Naive thymus-derived CD4-positive, alpha-beta T cell (primary cell): ENCODE results near the gene MTERF1. TPM values are rescaled to one million over a fixed set of nuclear protein-coding genes. Genes with fewer than 3 reads are reported as not detected.

ENCODE experiments used
- ATAC-seq: fragments of 150-1000 bp; cut with Tn5 transposase; 2 replicates; pipeline ENCODE4 v1.10.0; 2021; ENCODE audit warnings: mild to moderate bottlenecking, moderate library complexity
- CTCF ChIA-PET: fragments of 350-600 bp; sonication (Branson Sonifier 250); formaldehyde crosslinking; loops from one replicate; lab custom pipeline; 2021; ENCODE audit warnings: antibody characterized with exemption; lab: Charles Lee
- POLR2A ChIA-PET: fragments of 350-600 bp; sonication (Branson Sonifier 250); formaldehyde crosslinking; loops from one replicate; lab custom pipeline; 2021; ENCODE audit warnings: antibody characterized with exemption, inconsistent platforms; lab: Charles Lee
- DNase-seq, 9 donors: peaks; one replicate each; pipeline versions ENCODE4 v3.0.0 to v3.0.0-alpha.2; 2020 to 2022; ENCODE audit warnings: mixed read lengths in 1 of 9
- H3K27ac ChIP-seq: one replicate; pipeline ENCODE4 v1.7.0; 2013; ENCODE audit warnings: mild to moderate bottlenecking, low read depth, low read length, moderate library complexity
- H3K27me3 ChIP-seq, 2 donors: one replicate each; pipeline ENCODE4 v1.7.0; 2013; ENCODE audit warnings: low read length in 2 of 2, mild to moderate bottlenecking in 2 of 2, moderate library complexity in 2 of 2; ENCODE audit not compliant: control insufficient read depth in 2 of 2, insufficient read depth in 2 of 2
- H3K36me3 ChIP-seq, 3 experiments: 1 replicate in 2 of 3; 2 replicates in 1 of 3; pipeline ENCODE4 v1.7.0; 2013; ENCODE audit warnings: low read length in 3 of 3, mild to moderate bottlenecking in 3 of 3, moderate library complexity in 1 of 3; ENCODE audit not compliant: insufficient read depth in 3 of 3, control insufficient read depth in 2 of 3
- H3K4me1 ChIP-seq, 2 donors: one replicate each; pipeline ENCODE4 v1.7.0; 2013; ENCODE audit warnings: low read length in 2 of 2, mild to moderate bottlenecking in 2 of 2, moderate library complexity in 1 of 2; ENCODE audit not compliant: control insufficient read depth in 2 of 2, insufficient read depth in 2 of 2
- H3K4me3 ChIP-seq: 2 replicates; pipeline ENCODE4 v1.7.0; 2013; ENCODE audit warnings: mild to moderate bottlenecking, low read length
- H3K9me3 ChIP-seq, 3 experiments: 1 replicate in 2 of 3; 2 replicates in 1 of 3; pipeline ENCODE4 v1.7.0; 2013; ENCODE audit warnings: low read length in 3 of 3; ENCODE audit not compliant: control insufficient read depth in 2 of 3
- H3K27ac Mint-ChIP-seq, 9 donors: one replicate each; pipeline ENCODE4 v1.8.0; 2020 to 2022; ENCODE audit warnings: mixed read lengths in 9 of 9, mild to moderate bottlenecking in 8 of 9, moderate library complexity in 5 of 9, inconsistent platforms in 2 of 9
- H3K27me3 Mint-ChIP-seq, 5 donors: one replicate each; pipeline ENCODE4 v1.8.0; 2021 to 2022; ENCODE audit warnings: mixed read lengths in 5 of 5, mild to moderate bottlenecking in 1 of 5
- H3K36me3 Mint-ChIP-seq, 5 donors: one replicate each; pipeline ENCODE4 v1.8.0; 2020 to 2022; ENCODE audit warnings: mixed read lengths in 5 of 5, mild to moderate bottlenecking in 3 of 5, inconsistent platforms in 1 of 5
- H3K4me1 Mint-ChIP-seq, 7 donors: one replicate each; pipeline ENCODE4 v1.8.0; 2020 to 2022; ENCODE audit warnings: mixed read lengths in 7 of 7, mild to moderate bottlenecking in 3 of 7, inconsistent platforms in 1 of 7
- H3K4me3 Mint-ChIP-seq, 10 donors: one replicate each; pipeline ENCODE4 v1.8.0; 2020 to 2022; ENCODE audit warnings: mild to moderate bottlenecking in 10 of 10, mixed read lengths in 10 of 10, moderate library complexity in 6 of 10, inconsistent platforms in 2 of 10
- H3K9me3 Mint-ChIP-seq, 11 donors: one replicate each; pipeline ENCODE4 v1.8.0; 2020 to 2022; ENCODE audit warnings: mixed read lengths in 11 of 11, mild to moderate bottlenecking in 4 of 11, inconsistent platforms in 1 of 11, moderate library complexity in 1 of 11
- intact Hi-C, 2 donors: fragments of 100-400 bp; cut with micrococcal nuclease; formaldehyde crosslinking; loops; one replicate each; pipeline ENCODE4 v1.15.1; 2023
- polyA plus RNA-seq, 2 donors: library from polyadenylated mRNA; unstranded; fragments of 300-500 nt; fragmentation: Illumina TruSeq; gene quantifications; one replicate each; pipeline ENCODE4 v1.2.3, GENCODE V29; 2021
- total RNA-seq, 6 experiments: library from RNA in 5 of 6; stranded (reverse) in 5 of 6; gene quantifications; 1 replicate in 5 of 6; 2 replicates in 1 of 6; pipeline ENCODE4 v1.2.3 and lab custom pipeline; 2021 to 2026

Gene MTERF1
- total and polyA plus RNA-seq, 7 experiments from 2014 or later = 9.6 to 32.7 (median 17.2) TPM

- ChIA-PET CTCF (no interaction called here), POLR2A (no interaction called here)
- H3K9me3 Mint-ChIP-seq = peaks cover 0 to 1% (median 0%) of the 10 kb centered on the region in 11 donors
- intact Hi-C loops = no loop called here
- no peak overlapping the region for H3K27ac Mint-ChIP-seq
- H3K4me1 Mint-ChIP-seq = peaks cover 0 to 8% (median 3%) of the 10 kb centered on the region in 7 donors
- DNase-seq = no peak
- Histone ChIP-seq H3K4me1 (peaks cover 3 to 5% of the 10 kb centered on the region in 2 donors), H3K27ac (no peak overlapping the region), H3K36me3 (no peaks in the 10 kb centered on the region), H3K4me3 (no peak overlapping the region), H3K27me3 (no peaks in the 10 kb centered on the region), H3K9me3 (no peaks in the 10 kb centered on the region)
- H3K27me3 Mint-ChIP-seq = peaks cover 6 to 24% (median 9%) of the 10 kb centered on the region in 5 donors
- no peak overlapping the region for H3K4me3 Mint-ChIP-seq
- ATAC-seq = no peak
- no peaks in the 10 kb centered on the region for H3K36me3 Mint-ChIP-seq
Observed at GRCh38 chr7:91915401-91916050, 35.0 kb upstream of the MTERF1 start.

- Mint-ChIP-seq H3K36me3 (no peaks in the 10 kb centered on the region), H3K27me3 (peaks cover 5 to 16% (median 13%) of the 10 kb centered on the region in 5 donors), H3K9me3 (peaks cover 0 to 7% (median 0%) of the 10 kb centered on the region in 11 donors), H3K4me3 (peak overlapping the region in 1 of 10 donors; percentile 43), H3K4me1 (peaks cover 0 to 8% (median 3%) of the 10 kb centered on the region in 7 donors), H3K27ac (no peak overlapping the region)
- Histone ChIP-seq H3K27ac (no peak overlapping the region), H3K9me3 (no peaks in the 10 kb centered on the region), H3K27me3 (no peaks in the 10 kb centered on the region), H3K4me3 (no peak overlapping the region), H3K36me3 (no peaks in the 10 kb centered on the region), H3K4me1 (peaks cover 3 to 5% of the 10 kb centered on the region in 2 donors)
- ChIA-PET POLR2A (interaction anchor here (1.5 kb wide), 1 partner anchor 27 kb away, joined by 3 read pairs; the partner anchor contains the start of gene AKAP9), CTCF (no interaction called here)
- ATAC-seq (no peak), DNase-seq (no peak)
- intact Hi-C loops = loop anchor here in 1 of 2 donors (2.0 kb wide), 1 partner anchor 31 kb away; no protein-coding TSS in a partner anchor
Observed at GRCh38 chr7:91913612-91914011, 33.1 kb upstream of the MTERF1 start.

- intact Hi-C loops = loop anchor here in 1 of 2 donors (2.0 kb wide), 1 partner anchor 30 kb away; no protein-coding TSS in a partner anchor
- DNase-seq (no peak), ATAC-seq (no peak)
- H3K4me3 ChIP-seq = no peak overlapping the region
- ChIA-PET POLR2A (interaction anchor here (1.5 kb wide), 1 partner anchor 28 kb away, joined by 3 read pairs; the partner anchor contains the start of gene AKAP9), CTCF (no interaction called here)
- Mint-ChIP-seq H3K27ac (no peak overlapping the region), H3K9me3 (peaks cover 0 to 7% (median 3%) of the 10 kb centered on the region in 11 donors), H3K36me3 (no peaks in the 10 kb centered on the region), H3K27me3 (peaks cover 0 to 13% (median 11%) of the 10 kb centered on the region in 5 donors), H3K4me3 (no peak overlapping the region), H3K4me1 (peaks cover 0 to 8% (median 3%) of the 10 kb centered on the region in 7 donors)
- H3K9me3 ChIP-seq = no peaks in the 10 kb centered on the region
- H3K27ac ChIP-seq = no peak overlapping the region
- peaks cover 3 to 5% of the 10 kb centered on the region in 2 donors for H3K4me1 ChIP-seq
- H3K36me3 ChIP-seq = no peaks in the 10 kb centered on the region
- no peaks in the 10 kb centered on the region for H3K27me3 ChIP-seq
Observed at GRCh38 chr7:91912494-91912893, 32.0 kb upstream of the MTERF1 start.

- H3K27me3 Mint-ChIP-seq = peaks cover 2 to 15% (median 8%) of the 10 kb centered on the region in 5 donors
- H3K4me3 Mint-ChIP-seq = no peak overlapping the region
- no peak overlapping the region for H3K27ac ChIP-seq
- ChIA-PET CTCF (no interaction called here), POLR2A (no interaction called here)
- DNase-seq (no peak), ATAC-seq (no peak)
- H3K36me3 Mint-ChIP-seq = no peaks in the 10 kb centered on the region
- no peaks in the 10 kb centered on the region for H3K9me3 ChIP-seq
- no peak overlapping the region for H3K27ac Mint-ChIP-seq
- intact Hi-C loops = no loop called here
- H3K4me1 Mint-ChIP-seq = peaks cover 0 to 6% (median 3%) of the 10 kb centered on the region in 7 donors
- H3K9me3 Mint-ChIP-seq = peaks cover 0 to 7% (median 4%) of the 10 kb centered on the region in 11 donors
- H3K4me3 ChIP-seq = no peak overlapping the region
- H3K36me3 ChIP-seq = no peaks in the 10 kb centered on the region
- peaks cover 3 to 5% of the 10 kb centered on the region in 2 donors for H3K4me1 ChIP-seq
- no peaks in the 10 kb centered on the region for H3K27me3 ChIP-seq
Observed at GRCh38 chr7:91911121-91911520, 30.6 kb upstream of the MTERF1 start.

- H3K27me3 ChIP-seq = no peaks in the 10 kb centered on the region
- H3K27me3 Mint-ChIP-seq = peaks cover 2 to 15% (median 8%) of the 10 kb centered on the region in 5 donors
- intact Hi-C loops = no loop called here
- H3K36me3 Mint-ChIP-seq = no peaks in the 10 kb centered on the region
- H3K4me1 ChIP-seq = peaks cover 3 to 5% of the 10 kb centered on the region in 2 donors
- H3K4me3 Mint-ChIP-seq = no peak overlapping the region
- DNase-seq (no peak), ATAC-seq (no peak)
- peaks cover 0 to 7% (median 4%) of the 10 kb centered on the region in 11 donors for H3K9me3 Mint-ChIP-seq
- no peak overlapping the region for H3K27ac ChIP-seq
- H3K4me3 ChIP-seq = no peak overlapping the region
- H3K36me3 ChIP-seq = no peaks in the 10 kb centered on the region
- peaks cover 0 to 6% (median 0%) of the 10 kb centered on the region in 7 donors for H3K4me1 Mint-ChIP-seq
- H3K9me3 ChIP-seq = no peaks in the 10 kb centered on the region
- POLR2A ChIA-PET = no interaction called here
- no peak overlapping the region for H3K27ac Mint-ChIP-seq
- CTCF ChIA-PET = no interaction called here
Observed at GRCh38 chr7:91910171-91910570, 29.7 kb upstream of the MTERF1 start.

- Histone ChIP-seq H3K4me3 (no peak overlapping the region), H3K27me3 (no peaks in the 10 kb centered on the region), H3K4me1 (no peaks in the 10 kb centered on the region), H3K27ac (no peak overlapping the region), H3K9me3 (no peaks in the 10 kb centered on the region), H3K36me3 (no peaks in the 10 kb centered on the region)
- intact Hi-C loops = no loop called here
- no peaks in the 10 kb centered on the region for H3K9me3 Mint-ChIP-seq
- H3K27me3 Mint-ChIP-seq = peaks cover 8 to 16% (median 12%) of the 10 kb centered on the region in 5 donors
- H3K27ac Mint-ChIP-seq = no peak overlapping the region
- H3K36me3 Mint-ChIP-seq = no peaks in the 10 kb centered on the region
- CTCF ChIA-PET = no interaction called here
- POLR2A ChIA-PET = no interaction called here
- H3K4me1 Mint-ChIP-seq = no peaks in the 10 kb centered on the region
- DNase-seq (no peak), ATAC-seq (no peak)
- H3K4me3 Mint-ChIP-seq = no peak overlapping the region
Observed at GRCh38 chr7:91899563-91899962, 19.1 kb upstream of the MTERF1 start.
